H9 (cell line): Measurements from ENCODE around the gene PPARGC1A. TPM values are rescaled to one million over a fixed set of nuclear protein-coding genes. Genes with fewer than 3 reads are reported as not detected.

Experiments
- DNase-seq: peaks from one replicate; pipeline ENCODE4 v3.0.0-alpha.2; 2017
- H2AFZ ChIP-seq: one replicate; pipeline ENCODE4 v1.6.1; 2013; ENCODE audit warnings: mild to moderate bottlenecking, low read length, control low read depth, moderate library complexity
- H2AK5ac ChIP-seq: 2 replicates; pipeline ENCODE4 v1.6.1; 2013; ENCODE audit warnings: low read length, control low read depth, mixed read lengths; ENCODE audit not compliant: insufficient read length
- H2BK120ac ChIP-seq: one replicate; pipeline ENCODE4 v1.6.1; 2013; ENCODE audit warnings: low read depth, mild to moderate bottlenecking, low read length, control low read depth, inconsistent platforms; ENCODE audit not compliant: poor library complexity, severe bottlenecking
- H2BK12ac ChIP-seq: 2 replicates; pipeline ENCODE4 v1.6.1; 2013; ENCODE audit warnings: low read length, control low read depth, mixed read lengths, low read depth; ENCODE audit not compliant: insufficient read length
- H2BK15ac ChIP-seq: 2 replicates; pipeline ENCODE4 v1.6.1; 2013; ENCODE audit warnings: low read depth, low read length, control low read depth
- H2BK20ac ChIP-seq: one replicate; pipeline ENCODE4 v1.6.1; 2013; ENCODE audit warnings: low read depth, mild to moderate bottlenecking, low read length, control low read depth, inconsistent platforms; ENCODE audit not compliant: poor library complexity, severe bottlenecking
- H2BK5ac ChIP-seq: 2 replicates; pipeline ENCODE4 v1.6.1; 2013; ENCODE audit warnings: low read length, control low read depth, mixed read lengths; ENCODE audit not compliant: insufficient read length
- H3K14ac ChIP-seq: 2 replicates; pipeline ENCODE4 v1.6.1; 2013; ENCODE audit warnings: low read length, control low read depth; ENCODE audit not compliant: insufficient read depth
- H3K18ac ChIP-seq: 2 replicates; pipeline ENCODE4 v1.6.1; 2013; ENCODE audit warnings: low read depth, mild to moderate bottlenecking, mixed read lengths, low read length, control low read depth; ENCODE audit not compliant: insufficient read length
- H3K23ac ChIP-seq: 2 replicates; pipeline ENCODE4 v1.6.1; 2013; ENCODE audit warnings: low read length, control low read depth, mixed read lengths, low read depth; ENCODE audit not compliant: insufficient read length
- H3K23me2 ChIP-seq: 2 replicates; pipeline ENCODE4 v1.6.1; 2013; ENCODE audit warnings: low read depth, mild to moderate bottlenecking, mixed read lengths, low read length, control low read depth; ENCODE audit not compliant: insufficient read length, poor library complexity, severe bottlenecking
- H3K27ac ChIP-seq: 2 replicates; pipeline ENCODE4 v1.5.1; 2013; ENCODE audit warnings: low read length, control low read depth, mixed read lengths, low read depth; ENCODE audit not compliant: insufficient read length
- H3K27me3 ChIP-seq: 2 replicates; pipeline ENCODE4 v1.6.1; 2013; ENCODE audit warnings: low read length, control low read depth, inconsistent platforms; ENCODE audit not compliant: insufficient read depth
- H3K4ac ChIP-seq: 2 replicates; pipeline ENCODE4 v1.6.1; 2013; ENCODE audit warnings: low read depth, mild to moderate bottlenecking, control low read depth, inconsistent platforms, low read length, moderate library complexity
- H3K4me1 ChIP-seq: 2 replicates; pipeline ENCODE4 v1.6.1; 2013; ENCODE audit warnings: low read length, control low read depth, inconsistent platforms; ENCODE audit not compliant: insufficient read depth
- H3K4me2 ChIP-seq: 2 replicates; pipeline ENCODE4 v1.6.1; 2013; ENCODE audit warnings: low read length, control low read depth, mixed read lengths; ENCODE audit not compliant: insufficient read length, insufficient read depth
- H3K56ac ChIP-seq: 2 replicates; pipeline ENCODE4 v1.6.1; 2013; ENCODE audit warnings: low read depth, mild to moderate bottlenecking, mixed read lengths, low read length, control low read depth; ENCODE audit not compliant: insufficient read length
- H3K79me1 ChIP-seq: 2 replicates; pipeline ENCODE4 v1.6.1; 2013; ENCODE audit warnings: low read depth, mild to moderate bottlenecking, moderate library complexity, low read length, control low read depth, inconsistent platforms; ENCODE audit not compliant: insufficient read depth, poor library complexity, severe bottlenecking
- H3K79me2 ChIP-seq: 2 replicates; pipeline ENCODE4 v1.6.1; 2013; ENCODE audit warnings: low read length, control low read depth, inconsistent platforms; ENCODE audit not compliant: insufficient read depth
- H3K9ac ChIP-seq: 2 replicates; pipeline ENCODE4 v1.6.1; 2013; ENCODE audit warnings: low read length, control low read depth, mixed read lengths; ENCODE audit not compliant: insufficient read length; ENCODE audit errors: extremely low read depth
- H3K9me3 ChIP-seq: one replicate; pipeline ENCODE4 v1.6.1; 2013; ENCODE audit warnings: low read depth, low read length, inconsistent platforms; ENCODE audit not compliant: control insufficient read depth
- H3T11ph ChIP-seq: one replicate; pipeline ENCODE4 v1.6.1; 2013; ENCODE audit warnings: mild to moderate bottlenecking, low read length, control low read depth, inconsistent platforms
- H4K20me1 ChIP-seq: one replicate; pipeline ENCODE4 v1.6.1; 2013; ENCODE audit not compliant: control insufficient read depth, insufficient read length, insufficient read depth
- H4K5ac ChIP-seq: 2 replicates; pipeline ENCODE4 v1.6.1; 2013; ENCODE audit warnings: low read depth, mild to moderate bottlenecking, mixed read lengths, low read length, control low read depth; ENCODE audit not compliant: insufficient read length
- H4K8ac ChIP-seq: replicated peaks from 2 replicates; pipeline ENCODE4 v1.6.1; 2013; ENCODE audit warnings: low read length, control low read depth, mixed read lengths, low read depth; ENCODE audit not compliant: insufficient read length
- H4K91ac ChIP-seq: 2 replicates; pipeline ENCODE4 v1.6.1; 2013; ENCODE audit warnings: low read depth, mild to moderate bottlenecking, moderate library complexity, mixed read lengths, low read length, control low read depth; ENCODE audit not compliant: insufficient read length
- H3K27ac Mint-ChIP-seq, 3 experiments: 2 replicates in 2 of 3; 3 replicates in 1 of 3; pipeline ENCODE4 v1.8.0; 2020 to 2021; ENCODE audit warnings: mixed read lengths in 3 of 3, mild to moderate bottlenecking in 1 of 3, moderate library complexity in 1 of 3
- H3K27me3 Mint-ChIP-seq: 2 replicates; pipeline ENCODE4 v1.8.0; 2021; ENCODE audit warnings: low read depth, mild to moderate bottlenecking, moderate library complexity, mixed read lengths
- H3K36me3 Mint-ChIP-seq, 3 experiments: 2 replicates in 2 of 3; 3 replicates in 1 of 3; pipeline ENCODE4 v1.8.0; 2020 to 2021; ENCODE audit warnings: low read depth in 3 of 3, mixed read lengths in 3 of 3; ENCODE audit not compliant: insufficient read depth in 1 of 3
- H3K4me1 Mint-ChIP-seq, 2 experiments: 2 replicates each; pipeline ENCODE4 v1.8.0; 2020; ENCODE audit warnings: mixed read lengths in 2 of 2
- H3K4me3 Mint-ChIP-seq, 2 experiments: 2 replicates in 1 of 2; 3 replicates in 1 of 2; pipeline ENCODE4 v1.8.0; 2020 to 2021; ENCODE audit warnings: mild to moderate bottlenecking in 2 of 2, mixed read lengths in 2 of 2, moderate library complexity in 1 of 2
- H3K9me3 Mint-ChIP-seq, 2 experiments: 2 replicates in 1 of 2; 3 replicates in 1 of 2; pipeline ENCODE4 v1.8.0; 2020; ENCODE audit warnings: mild to moderate bottlenecking in 2 of 2, mixed read lengths in 2 of 2, moderate library complexity in 1 of 2
- WGBS: extraction: QIAGEN DNeasy Blood & Tissue Kit; methylation state at CpG from one replicate; pipeline ENCODE4 v1.1.7; 2013; ENCODE audit warnings: missing lambda C conversion rate, low lambda C conversion rate, mixed read lengths; ENCODE audit not compliant: insufficient read length; ENCODE audit errors: extremely low coverage; 5-methylcytosine and 5-hydroxymethylcytosine counted together
- total RNA-seq: library from RNA; stranded (reverse); gene quantifications from 2 replicates; pipeline ENCODE4 v1.2.1, GENCODE V29; 2021
- TF ChIP-seq, protein P1 (sequence below): fragments of 200-600 bp; sonication (generic); conservative IDR thresholded peaks from 3 replicates; pipeline ENCODE4 v1.8.0; 2021; ENCODE audit warnings: antibody characterized with exemption, mild to moderate bottlenecking

The PPARGC1A gene
- total RNA-seq, 1 experiment from 2014 or later, result 1.7 TPM

DNA sequence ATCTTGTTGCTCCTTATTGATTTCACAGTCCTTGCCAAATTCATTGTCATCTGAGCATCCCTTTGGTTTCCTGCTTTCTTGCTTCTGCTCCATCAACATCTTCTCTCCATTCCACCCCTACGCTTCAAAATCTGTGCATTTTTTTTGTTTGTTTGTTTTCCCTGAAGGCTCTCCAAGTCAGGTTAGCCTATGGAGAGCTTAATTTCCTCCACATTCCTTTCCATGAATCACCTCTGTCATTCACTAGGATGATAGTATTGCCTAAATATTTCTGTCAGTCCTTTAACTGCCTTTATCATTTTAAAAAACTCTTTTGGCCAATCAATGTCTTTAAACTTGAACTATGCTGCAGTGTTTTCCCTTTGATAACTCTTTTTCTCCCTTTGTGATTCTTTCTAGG lies 67.7 kb downstream of the PPARGC1A start:
- no peak overlapping the region for H2AK5ac ChIP-seq

More for the DNA sequence above, 67.7 kb downstream of the PPARGC1A start:
- H4K20me1 ChIP-seq, result no peaks in the 10 kb centered on the region
- no peak overlapping the region for H2BK5ac ChIP-seq
- no peak overlapping the region for H2BK12ac ChIP-seq
- H3K27me3 ChIP-seq, result no peaks in the 10 kb centered on the region
- H3K27ac ChIP-seq, result no peak overlapping the region
- no peak overlapping the region for H3K4me2 ChIP-seq
- no peak overlapping the region for H3K14ac ChIP-seq
- H2BK15ac ChIP-seq, result no peak overlapping the region
- Mint-ChIP-seq H3K4me3 (no peak overlapping the region), H3K36me3 (no peaks in the 10 kb centered on the region), H3K27ac (no peak overlapping the region), H3K4me1 (peaks cover 7 to 14% of the 10 kb centered on the region in 2 experiments), H3K9me3 (no peaks in the 10 kb centered on the region; a peak in 1 of 5 replicates), H3K27me3 (no peaks in the 10 kb centered on the region)
- no peaks in the 10 kb centered on the region for H3K79me2 ChIP-seq
- no peak overlapping the region for H3K23ac ChIP-seq
- H4K91ac ChIP-seq, result no peak overlapping the region
- H3K4ac ChIP-seq, result no peak overlapping the region
- H3K4me1 ChIP-seq, result peaks cover 6% of the 10 kb centered on the region; the same call in 1 of the 2 replicates
- no peak overlapping the region for H3T11ph ChIP-seq
- H3K18ac ChIP-seq, result no peak overlapping the region
- no peak overlapping the region for H2BK20ac ChIP-seq
- H3K9ac ChIP-seq, result no peak overlapping the region
- no peak overlapping the region for H2AFZ ChIP-seq
- no peaks in the 10 kb centered on the region for H3K79me1 ChIP-seq
- TF ChIP-seq, protein P1, sequence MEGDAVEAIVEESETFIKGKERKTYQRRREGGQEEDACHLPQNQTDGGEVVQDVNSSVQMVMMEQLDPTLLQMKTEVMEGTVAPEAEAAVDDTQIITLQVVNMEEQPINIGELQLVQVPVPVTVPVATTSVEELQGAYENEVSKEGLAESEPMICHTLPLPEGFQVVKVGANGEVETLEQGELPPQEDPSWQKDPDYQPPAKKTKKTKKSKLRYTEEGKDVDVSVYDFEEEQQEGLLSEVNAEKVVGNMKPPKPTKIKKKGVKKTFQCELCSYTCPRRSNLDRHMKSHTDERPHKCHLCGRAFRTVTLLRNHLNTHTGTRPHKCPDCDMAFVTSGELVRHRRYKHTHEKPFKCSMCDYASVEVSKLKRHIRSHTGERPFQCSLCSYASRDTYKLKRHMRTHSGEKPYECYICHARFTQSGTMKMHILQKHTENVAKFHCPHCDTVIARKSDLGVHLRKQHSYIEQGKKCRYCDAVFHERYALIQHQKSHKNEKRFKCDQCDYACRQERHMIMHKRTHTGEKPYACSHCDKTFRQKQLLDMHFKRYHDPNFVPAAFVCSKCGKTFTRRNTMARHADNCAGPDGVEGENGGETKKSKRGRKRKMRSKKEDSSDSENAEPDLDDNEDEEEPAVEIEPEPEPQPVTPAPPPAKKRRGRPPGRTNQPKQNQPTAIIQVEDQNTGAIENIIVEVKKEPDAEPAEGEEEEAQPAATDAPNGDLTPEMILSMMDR, result no peak
- no peaks in the 10 kb centered on the region for H3K9me3 ChIP-seq
- DNase-seq, result no peak
- no peaks in the 10 kb centered on the region for H3K23me2 ChIP-seq
- H2BK120ac ChIP-seq, result no peak overlapping the region
- H4K5ac ChIP-seq, result no peak overlapping the region
- no CpG with 5 or more reads among the region's 1 CpG for WGBS
- no peak overlapping the region for H3K56ac ChIP-seq
- no peak overlapping the region for H4K8ac ChIP-seq
